ENCODE data around the gene BNIPL. TPM values are rescaled to one million over a fixed set of nuclear protein-coding genes. Genes with fewer than 3 reads are reported as not detected.

BNIPL gene
- total RNA-seq, 1 donor: under 0.01 TPM

GRCh38 chr1:151049458-151049857, 13.1 kb downstream of the BNIPL start:
- no peak overlapping the region for H3K4me3 ChIP-seq (ENCODE audit: insufficient read depth, low read length)
- H3K27me3 ChIP-seq (ENCODE audit: insufficient read depth, low read length): no peaks in the 10 kb centered on the region
- no peak overlapping the region for H3K4me2 ChIP-seq (ENCODE audit: insufficient read depth, low read length)
- H4K20me1 ChIP-seq (ENCODE audit: insufficient read depth, low read length): peaks cover 9% of the 10 kb centered on the region
- TF ChIP-seq CTCF (IDR thresholded peaks at IDR 0.05; ENCODE audit: extremely low read depth, low read depth, low read length): no peak
- DNase-seq (ENCODE audit: insufficient read length, low spot score, missing footprints): no peak
- no peak overlapping the region for H3K27ac ChIP-seq (ENCODE audit: low read depth, low read length)
- H3K9me3 ChIP-seq (ENCODE audit: low read depth, low read length): no peaks in the 10 kb centered on the region
- H3K36me3 ChIP-seq (ENCODE audit: insufficient read depth, low read length): peaks cover 42% of the 10 kb centered on the region
- H3K4me1 ChIP-seq (ENCODE audit: insufficient read depth, low read length): peaks cover 11% of the 10 kb centered on the region
- peaks cover 9% of the 10 kb centered on the region for H3K79me2 ChIP-seq (ENCODE audit: insufficient read depth, low read length)
- H2AFZ ChIP-seq (ENCODE audit: low read length): no peak overlapping the region

GRCh38 chr1:151050051-151050688, 13.8 kb downstream of the BNIPL start:
- no peak overlapping the region for H3K27ac ChIP-seq (ENCODE audit: low read depth, low read length)
- no peak overlapping the region for H3K4me2 ChIP-seq (ENCODE audit: insufficient read depth, low read length)
- H2AFZ ChIP-seq (ENCODE audit: low read length): no peak overlapping the region

GRCh38 chr1:151051356-151052009, 15.1 kb downstream of the BNIPL start:
- peaks cover 28% of the 10 kb centered on the region for H4K20me1 ChIP-seq (ENCODE audit: insufficient read depth, low read length)
- peaks cover 22% of the 10 kb centered on the region for H3K4me1 ChIP-seq (ENCODE audit: insufficient read depth, low read length)
- no peak for DNase-seq (ENCODE audit: insufficient read length, low spot score, missing footprints)
- H3K36me3 ChIP-seq (ENCODE audit: insufficient read depth, low read length): peaks cover 62% of the 10 kb centered on the region
- H2AFZ ChIP-seq (ENCODE audit: low read length): no peak overlapping the region
- H3K27me3 ChIP-seq (ENCODE audit: insufficient read depth, low read length): no peaks in the 10 kb centered on the region
- no peak overlapping the region for H3K27ac ChIP-seq (ENCODE audit: low read depth, low read length)
- no peak overlapping the region for H3K4me2 ChIP-seq (ENCODE audit: insufficient read depth, low read length)
- TF ChIP-seq CTCF (IDR thresholded peaks at IDR 0.05; ENCODE audit: extremely low read depth, low read depth, low read length): no peak
- H3K4me3 ChIP-seq (ENCODE audit: insufficient read depth, low read length): no peak overlapping the region
- H3K9me3 ChIP-seq (ENCODE audit: low read depth, low read length): no peaks in the 10 kb centered on the region
- H3K79me2 ChIP-seq (ENCODE audit: insufficient read depth, low read length): peaks cover 29% of the 10 kb centered on the region

More at GRCh38 chr1:151050051-151050688, 13.8 kb downstream of the BNIPL start:
- Histone ChIP-seq H3K79me2 (ENCODE audit: insufficient read depth, low read length) (peaks cover 16% of the 10 kb centered on the region), H3K36me3 (ENCODE audit: insufficient read depth, low read length) (peaks cover 49% of the 10 kb centered on the region), H4K20me1 (ENCODE audit: insufficient read depth, low read length) (peaks cover 15% of the 10 kb centered on the region), H3K9me3 (ENCODE audit: low read depth, low read length) (no peaks in the 10 kb centered on the region), H3K4me1 (ENCODE audit: insufficient read depth, low read length) (peaks cover 11% of the 10 kb centered on the region), H3K4me3 (ENCODE audit: insufficient read depth, low read length) (no peak overlapping the region), H3K27me3 (ENCODE audit: insufficient read depth, low read length) (no peaks in the 10 kb centered on the region)
- no peak for TF ChIP-seq CTCF (IDR thresholded peaks at IDR 0.05; ENCODE audit: extremely low read depth, low read depth, low read length)
- no peak for DNase-seq (ENCODE audit: insufficient read length, low spot score, missing footprints)

GRCh38 chr1:151054971-151055547, 18.7 kb downstream of the BNIPL start:
- H4K20me1 ChIP-seq (ENCODE audit: insufficient read depth, low read length): peaks cover 49% of the 10 kb centered on the region
- peaks cover 31% of the 10 kb centered on the region for H3K4me1 ChIP-seq (ENCODE audit: insufficient read depth, low read length)
- no peaks in the 10 kb centered on the region for H3K27me3 ChIP-seq (ENCODE audit: insufficient read depth, low read length)
- peaks cover 67% of the 10 kb centered on the region for H3K36me3 ChIP-seq (ENCODE audit: insufficient read depth, low read length)
- H3K4me2 ChIP-seq (ENCODE audit: insufficient read depth, low read length): no peak overlapping the region
- H3K27ac ChIP-seq (ENCODE audit: low read depth, low read length): peak overlapping the region; percentile 53
- no peaks in the 10 kb centered on the region for H3K9me3 ChIP-seq (ENCODE audit: low read depth, low read length)
- no peak overlapping the region for H2AFZ ChIP-seq (ENCODE audit: low read length)
- no peak overlapping the region for H3K4me3 ChIP-seq (ENCODE audit: insufficient read depth, low read length)
- TF ChIP-seq CTCF (IDR thresholded peaks at IDR 0.05; ENCODE audit: extremely low read depth, low read depth, low read length): no peak
- peaks cover 62% of the 10 kb centered on the region for H3K79me2 ChIP-seq (ENCODE audit: insufficient read depth, low read length)
- no peak for DNase-seq (ENCODE audit: insufficient read length, low spot score, missing footprints)

All from osteoblast (primary cell).